NCI-H2107 treated with DMSO at 0.1 percent for 48 hours (cell line): ENCODE results near the gene CHRDL1.
"Not testable (repeated sequence)": the region's sequence is repeated elsewhere in the genome, so short reads cannot be mapped to it uniquely, and the experiment has no call there.

Source experiments
- DNase-seq: peaks from one replicate; lab custom pipeline; 2025; ENCODE audit not compliant: unreplicated experiment; lab: John Stamatoyannopoulos, UW

The CHRDL1 gene

GRCh38 chrX:110795645-110796406 lies at the start of gene CHRDL1:
Gene CHRDL1 (minus strand): TSS chrX:110795817. CDS start chrX:110792181, 3,636 bp downstream.
- no peak for DNase-seq

GRCh38 chrX:110836982-110837381 lies 41.4 kb upstream of the CHRDL1 start:
- DNase-seq: no peak

GRCh38 chrX:110836451-110836850 lies 40.8 kb upstream of the CHRDL1 start:
- DNase-seq: no peak

GRCh38 chrX:110836001-110836400 lies 40.4 kb upstream of the CHRDL1 start:
- DNase-seq: no peak

GRCh38 chrX:110825972-110826371 lies 30.4 kb upstream of the CHRDL1 start:
- DNase-seq: no peak

GRCh38 chrX:110816543-110816942 lies 20.9 kb upstream of the CHRDL1 start:
- not testable (repeated sequence) for DNase-seq

- DNase-seq: no peak
These were observed 10.5 kb upstream of the CHRDL1 start for GRCh38 chrX:110806145-110806544.

- no peak for DNase-seq
These were observed 9.7 kb upstream of the CHRDL1 start for GRCh38 chrX:110805303-110805702.

GRCh38 chrX:110804446-110804845 lies 8.8 kb upstream of the CHRDL1 start:
- no peak for DNase-seq

- no peak for DNase-seq
These were observed 7.9 kb upstream of the CHRDL1 start for GRCh38 chrX:110803506-110803905.

- DNase-seq: no peak
These were observed 735 bp upstream of the CHRDL1 start for GRCh38 chrX:110796407-110796697.

GRCh38 chrX:110794601-110795000 lies 1.0 kb downstream of the CHRDL1 start:
- no peak for DNase-seq

- DNase-seq: no peak
These were observed 4.5 kb downstream of the CHRDL1 start for GRCh38 chrX:110791071-110791470.

- no peak for DNase-seq
These were observed 9.1 kb downstream of the CHRDL1 start for GRCh38 chrX:110786486-110786885.

GRCh38 chrX:110759785-110760184 lies 35.8 kb downstream of the CHRDL1 start:
- DNase-seq: no peak

- DNase-seq: no peak
These were observed 36.7 kb downstream of the CHRDL1 start for GRCh38 chrX:110758781-110759422.

- DNase-seq: no peak
These were observed 40.0 kb downstream of the CHRDL1 start for GRCh38 chrX:110755611-110756010.

- no peak for DNase-seq
These were observed 40.6 kb downstream of the CHRDL1 start for GRCh38 chrX:110755061-110755460.

GRCh38 chrX:110750526-110751189 lies 45.0 kb downstream of the CHRDL1 start:
- no peak for DNase-seq

- no peak for DNase-seq
These were observed 47.3 kb downstream of the CHRDL1 start for GRCh38 chrX:110748256-110748806.

- DNase-seq: no peak
These were observed 49.6 kb downstream of the CHRDL1 start for GRCh38 chrX:110746014-110746413.

GRCh38 chrX:110745288-110745687 lies 50.3 kb downstream of the CHRDL1 start:
- DNase-seq: no peak
